Breast epithelium (tissue), 4 donors: ENCODE data around the gene MCOLN1. TPM values are rescaled to one million over a fixed set of nuclear protein-coding genes. Genes with fewer than 3 reads are reported as not detected.

ENCODE experiments used
- DNase-seq, 2 donors: peaks; one replicate each; pipeline ENCODE4 v3.0.0-alpha.2; 2019; ENCODE audit warnings: low spot score in 2 of 2
- H3K27ac ChIP-seq, 2 donors: fragments of 200-600 bp; sonication (generic) in 1 of 2; one replicate each; pipeline ENCODE4 v1.5.1; 2016 to 2019; ENCODE audit warnings: mild to moderate bottlenecking in 1 of 2
- H3K27me3 ChIP-seq, 2 donors: fragments of 200-600 bp; sonication (generic) in 1 of 2; one replicate each; pipeline versions ENCODE4 v1.5.1 to v1.6.0; 2017 to 2019; ENCODE audit warnings: control low read depth in 1 of 2, mild to moderate bottlenecking in 1 of 2
- H3K36me3 ChIP-seq: fragments of 200-600 bp; one replicate; pipeline ENCODE4 v1.5.1; 2019
- H3K4me1 ChIP-seq, 2 donors: fragments of 200-600 bp; sonication (generic); one replicate each; pipeline ENCODE4 v1.5.1; 2016 to 2019; ENCODE audit warnings: control low read depth in 1 of 2
- H3K4me3 ChIP-seq, 3 donors: fragments of 200-600 bp; sonication (generic); 1 replicate in 2 of 3; 2 replicates in 1 of 3; pipeline ENCODE4 v1.5.1; 2016 to 2019; ENCODE audit warnings: mild to moderate bottlenecking in 3 of 3, moderate library complexity in 2 of 3
- H3K9me3 ChIP-seq, 2 donors: fragments of 200-600 bp; sonication (generic) in 1 of 2; one replicate each; pipeline ENCODE4 v1.5.1; 2016 to 2019; ENCODE audit warnings: control low read depth in 1 of 2
- CTCF ChIP-seq, 3 donors: fragments of 450-650 bp; IDR thresholded peaks; one replicate each; pipeline ENCODE4 v1.5.1; 2016 to 2017; ENCODE audit warnings: antibody characterized with exemption in 3 of 3, mild to moderate bottlenecking in 3 of 3, moderate library complexity in 3 of 3
- POLR2A ChIP-seq: fragments of 450-650 bp; IDR thresholded peaks from one replicate; pipeline ENCODE4 v1.6.1; 2016; ENCODE audit warnings: antibody characterized with exemption, mild to moderate bottlenecking, moderate library complexity
- POLR2AphosphoS5 ChIP-seq, 3 donors: sonication (generic); formaldehyde crosslinking; IDR thresholded peaks; one replicate each; pipeline ENCODE4 v1.6.1; 2017; ENCODE audit warnings: antibody characterized with exemption in 3 of 3
- intact Hi-C: fragments of 100-400 bp; cut with DNase I; formaldehyde crosslinking; loops from one replicate; pipeline ENCODE4 v1.15.1; 2023; ENCODE audit warnings: low total_unique reads
- total RNA-seq, 3 donors: library from RNA; depleted of rRNA; stranded (reverse); fragments of >200 nt; gene quantifications; one replicate each; pipeline ENCODE4 v1.1.0, GENCODE V29; 2016

Gene MCOLN1
- total RNA-seq, 3 donors from 2014 or later, result 11.5 to 35.2 (median 16.4) TPM

GRCh38 chr19:7478173-7478842, 44.1 kb upstream of the MCOLN1 start:
- no peaks in the 10 kb centered on the region for H3K4me1 ChIP-seq
- H3K27me3 ChIP-seq, result no peaks in the 10 kb centered on the region
- no peaks in the 10 kb centered on the region for H3K9me3 ChIP-seq
- peak in 1 of 2 donors; percentile 54 for DNase-seq
- intact Hi-C loops, result no loop called here
- H3K36me3 ChIP-seq, result no peaks in the 10 kb centered on the region
- no peak overlapping the region for H3K4me3 ChIP-seq
- TF ChIP-seq POLR2A, result no peak
- TF ChIP-seq CTCF (IDR thresholded peaks at IDR 0.05), result no peak
- no peak for TF ChIP-seq POLR2AphosphoS5 (IDR thresholded peaks at IDR 0.05)
- peak overlapping the region in 1 of 2 donors; percentile 30 for H3K27ac ChIP-seq

DNA sequence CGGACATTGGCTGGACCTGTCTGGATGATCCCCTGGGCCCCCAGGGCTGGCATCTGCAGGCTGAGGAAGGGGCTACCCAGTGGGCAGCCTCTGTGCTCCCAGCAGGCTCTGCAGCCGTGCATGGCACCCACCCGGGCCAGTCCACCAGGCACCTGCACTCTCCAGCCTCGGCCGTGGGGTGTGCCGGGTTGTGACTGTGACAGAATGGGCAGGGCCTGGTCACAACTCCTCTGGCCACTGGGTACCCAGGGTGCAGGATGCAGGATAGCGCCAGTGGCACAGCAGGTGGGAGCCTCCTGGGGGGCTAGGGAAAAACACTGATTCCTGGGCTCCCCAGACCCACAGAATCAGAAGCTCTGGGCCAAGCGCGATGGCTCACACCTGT, 43.6 kb upstream of the MCOLN1 start:
- DNase-seq, result no peak
- Histone ChIP-seq H3K9me3 (no peaks in the 10 kb centered on the region), H3K36me3 (no peaks in the 10 kb centered on the region), H3K4me3 (no peak overlapping the region), H3K4me1 (no peaks in the 10 kb centered on the region), H3K27me3 (no peaks in the 10 kb centered on the region), H3K27ac (peak overlapping the region in 1 of 2 donors; percentile 30)
- intact Hi-C loops, result no loop called here
- TF ChIP-seq CTCF (IDR thresholded peaks at IDR 0.05), result no peak

DNA sequence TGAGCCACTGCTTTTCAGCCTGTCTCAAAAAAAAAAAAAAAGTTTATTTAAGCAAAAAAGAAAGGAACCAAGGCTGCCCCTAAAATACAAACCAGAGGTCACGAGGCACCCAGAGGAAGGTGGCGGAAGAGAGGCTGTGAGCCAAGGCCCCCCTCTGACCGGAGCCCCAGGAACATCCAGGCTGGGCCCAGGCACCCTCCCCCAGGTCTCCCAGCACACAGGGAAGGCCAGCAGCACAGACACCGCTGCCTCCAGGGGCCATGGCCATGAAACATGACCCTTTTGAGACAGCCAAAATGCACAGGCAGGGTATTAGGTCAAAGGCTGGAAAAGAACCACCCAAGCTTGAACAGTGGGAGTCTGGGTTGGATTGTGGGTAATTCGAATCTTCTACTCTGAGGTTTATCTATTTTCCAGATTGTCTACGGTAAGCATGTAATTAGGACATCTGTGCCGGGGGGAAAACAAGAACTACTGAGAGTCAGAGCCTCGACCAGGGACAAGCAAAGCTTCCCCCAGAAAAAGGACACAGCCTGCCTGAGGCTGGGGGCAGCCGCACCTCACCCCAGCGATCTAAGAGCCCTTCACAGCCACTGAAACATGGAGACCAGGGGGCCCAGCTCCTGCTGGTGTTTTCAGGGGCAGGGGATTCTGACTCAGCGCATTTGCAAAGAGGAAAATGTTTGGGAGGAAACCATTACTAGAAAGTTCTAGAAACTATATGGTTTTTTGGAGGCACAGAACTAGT, 42.0 kb upstream of the MCOLN1 start:
- H3K4me1 ChIP-seq, result no peaks in the 10 kb centered on the region
- DNase-seq, result no peak
- intact Hi-C loops, result no loop called here
- TF ChIP-seq POLR2A (no peak), POLR2AphosphoS5 (IDR thresholded peaks at IDR 0.05) (no peak), CTCF (IDR thresholded peaks at IDR 0.05) (no peak)
- H3K9me3 ChIP-seq, result no peaks in the 10 kb centered on the region
- H3K27ac ChIP-seq, result peak overlapping the region; percentile 44 to 51
- no peak overlapping the region for H3K4me3 ChIP-seq
- no peaks in the 10 kb centered on the region for H3K27me3 ChIP-seq
- H3K36me3 ChIP-seq, result no peaks in the 10 kb centered on the region

DNA sequence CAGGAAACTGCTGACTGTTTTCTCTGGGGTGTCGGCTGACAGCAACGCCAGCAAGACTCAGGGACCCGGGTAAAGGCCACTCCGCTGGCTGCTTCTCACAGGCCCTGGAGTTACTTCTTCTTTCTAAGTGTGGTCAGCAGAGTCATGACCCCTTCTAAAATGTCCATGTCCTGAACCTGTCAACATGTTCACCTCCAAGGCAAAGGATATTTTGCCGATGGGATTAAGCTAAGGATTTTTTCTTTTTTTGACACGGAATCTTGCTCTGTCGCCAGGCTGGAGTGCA, 41.5 kb upstream of the MCOLN1 start:
- TF ChIP-seq POLR2AphosphoS5 (IDR thresholded peaks at IDR 0.05) (no peak), CTCF (IDR thresholded peaks at IDR 0.05) (no peak), POLR2A (no peak)
- Histone ChIP-seq H3K9me3 (no peaks in the 10 kb centered on the region), H3K36me3 (no peaks in the 10 kb centered on the region), H3K27me3 (no peaks in the 10 kb centered on the region), H3K27ac (no peak overlapping the region), H3K4me3 (no peak overlapping the region), H3K4me1 (no peaks in the 10 kb centered on the region)
- intact Hi-C loops, result no loop called here
- DNase-seq, result no peak

DNA sequence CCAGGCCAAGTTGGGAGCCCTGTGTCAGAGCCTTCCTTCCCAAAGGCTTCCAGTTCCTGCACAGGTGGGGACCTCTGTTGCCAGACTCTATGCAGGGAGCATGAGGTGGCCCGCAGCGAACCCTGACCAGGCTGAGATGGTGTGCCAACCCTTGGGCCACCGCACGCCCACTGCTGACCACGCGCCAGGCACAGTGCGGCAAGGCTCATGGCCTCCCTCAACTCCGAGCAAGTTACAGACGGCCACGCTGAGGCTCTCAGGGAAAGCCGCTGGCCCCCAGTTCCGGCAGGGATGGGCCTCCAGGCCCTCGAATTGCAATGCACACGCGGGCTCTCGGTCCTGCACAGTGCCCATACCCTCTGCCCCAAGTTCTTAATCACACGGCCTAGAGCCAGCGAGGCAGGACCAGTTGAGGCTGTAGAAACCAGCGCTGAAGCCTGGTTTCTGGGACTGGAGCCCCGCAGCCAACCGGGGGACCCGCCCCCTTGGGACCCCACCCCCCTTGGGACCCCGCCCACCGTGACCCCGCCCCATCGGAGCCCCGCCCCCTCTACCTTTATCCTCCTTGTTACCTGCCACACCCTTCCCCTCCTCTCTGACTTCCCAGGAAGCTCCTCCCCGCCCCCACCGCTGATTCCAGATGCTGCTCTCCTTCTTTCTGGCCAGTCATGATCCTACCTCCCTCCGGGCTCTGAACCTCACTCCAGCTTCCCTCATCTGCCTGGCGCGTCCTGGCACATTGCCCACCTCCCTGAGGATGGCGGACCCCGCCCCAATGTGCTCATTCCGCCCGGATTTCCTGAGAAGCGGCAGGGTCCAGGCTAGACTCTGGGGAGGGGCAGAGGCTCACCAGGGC, 39.6 kb upstream of the MCOLN1 start:
- H3K4me1 ChIP-seq, result no peaks in the 10 kb centered on the region
- intact Hi-C loops, result no loop called here

More for the DNA sequence above, 39.6 kb upstream of the MCOLN1 start:
- no peak for DNase-seq
- no peak for TF ChIP-seq POLR2A
- no peak for TF ChIP-seq POLR2AphosphoS5 (IDR thresholded peaks at IDR 0.05)
- no peak for TF ChIP-seq CTCF (IDR thresholded peaks at IDR 0.05)
- no peaks in the 10 kb centered on the region for H3K9me3 ChIP-seq
- peak overlapping the region; percentile 3 to 44 for H3K27ac ChIP-seq
- H3K27me3 ChIP-seq, result no peaks in the 10 kb centered on the region
- no peaks in the 10 kb centered on the region for H3K36me3 ChIP-seq
- H3K4me3 ChIP-seq, result peak overlapping the region in 1 of 3 donors; percentile 39
